GM12878 (cell line): ENCODE results near the gene SRD5A2. TPM values are rescaled to one million over a fixed set of nuclear protein-coding genes. Genes with fewer than 3 reads are reported as not detected.

Experiments
- ATAC-seq: fragments of 200-7000 bp; cut with Tn5 transposase; 3 replicates; pipeline ENCODE4 v1.9.1; 2020; ENCODE audit warnings: mild to moderate bottlenecking, moderate library complexity
- BruUV-seq: library from RNA; stranded (reverse); fragments of 400-500 nt; replicated peaks from 2 replicates; lab custom pipeline; 2021; lab: Mats Ljungman, UMichigan
- CTCF ChIA-PET: fragments of 300-600 bp; sonication (Branson Sonifier 250); formaldehyde crosslinking; extraction: SDS; loops from one replicate; lab custom pipeline; 2021; ENCODE audit warnings: inconsistent platforms; lab: Yijun Ruan, JAX
- POLR2A ChIA-PET: fragments of 350-600 bp; formaldehyde crosslinking; extraction: SDS; loops from one replicate; lab custom pipeline; 2021; ENCODE audit warnings: inconsistent platforms; lab: Charles Lee
- RAD21 ChIA-PET: fragments of 300-600 bp; sonication (Branson Sonifier 250); formaldehyde crosslinking; loops from one replicate; lab custom pipeline; 2023; ENCODE audit warnings: antibody characterized with exemption; ENCODE audit not compliant: unreplicated experiment; lab: Charles Lee
- SMC1A ChIA-PET: fragments of 300-600 bp; sonication (Branson Sonifier 250); formaldehyde crosslinking; loops from one replicate; lab custom pipeline; 2023; ENCODE audit not compliant: unreplicated experiment, uncharacterized antibody; lab: Charles Lee
- DNase-seq: peaks from one replicate; pipeline ENCODE4 v3.0.0-alpha.2; 2011; ENCODE audit warnings: low read depth, low spot score
- FAIRE-seq: peaks from 3 replicates; lab custom pipeline; 2011; peaks lifted over from hg19 to GRCh38; lab: Jason Lieb, UNC
- H2AFZ ChIP-seq: 2 replicates; pipeline ENCODE4 v1.6.0; 2011; ENCODE audit warnings: low read depth, low read length, control low read depth; ENCODE audit not compliant: control insufficient read depth
- H3K27ac ChIP-seq: 2 replicates; pipeline ENCODE4 v1.5.1; 2011; ENCODE audit warnings: control low read depth; ENCODE audit not compliant: control insufficient read depth, insufficient read depth
- H3K27me3 ChIP-seq, 2 experiments: replicated peaks in 1 of 2; 2 replicates each; pipeline versions ENCODE4 v1.6.0 to v1.6.1; 2011; ENCODE audit warnings: low read length in 1 of 2; ENCODE audit not compliant: control insufficient read depth in 2 of 2, insufficient read depth in 2 of 2
- H3K36me3 ChIP-seq, 2 experiments: 2 replicates each; pipeline ENCODE4 v1.5.1; 2011; ENCODE audit warnings: low read length in 1 of 2; ENCODE audit not compliant: control insufficient read depth in 2 of 2, insufficient read depth in 2 of 2
- H3K4me1 ChIP-seq: 2 replicates; pipeline ENCODE4 v1.6.1; 2011; ENCODE audit warnings: mild to moderate bottlenecking, low read length, moderate library complexity, mixed read lengths; ENCODE audit not compliant: control insufficient read depth, insufficient read depth
- H3K4me2 ChIP-seq: 2 replicates; pipeline ENCODE4 v1.6.0; 2011; ENCODE audit warnings: control low read depth; ENCODE audit not compliant: control insufficient read depth, insufficient read depth
- H3K4me3 ChIP-seq: fragments of 200-600 bp; sonication (generic); 2 replicates; pipeline ENCODE4 v1.5.1; 2016
- H3K79me2 ChIP-seq: 2 replicates; pipeline ENCODE4 v1.6.0; 2011; ENCODE audit warnings: low read length; ENCODE audit not compliant: control insufficient read depth, insufficient read depth
- H3K9ac ChIP-seq: 2 replicates; pipeline ENCODE4 v1.8.0; 2011; ENCODE audit warnings: low read length, control low read depth, mixed read lengths; ENCODE audit not compliant: control insufficient read depth, insufficient read depth
- H3K9me3 ChIP-seq: replicated peaks from 3 replicates; pipeline ENCODE4 v1.5.1; 2011; ENCODE audit warnings: mild to moderate bottlenecking, low read length; ENCODE audit not compliant: control insufficient read depth, insufficient read depth
- H4K20me1 ChIP-seq: 2 replicates; pipeline ENCODE4 v1.6.0; 2011; ENCODE audit not compliant: control insufficient read depth, insufficient read depth
- ESRRA ChIP-seq: IDR thresholded peaks from 2 replicates; pipeline ENCODE4 v1.6.1; 2012; ENCODE audit warnings: mild to moderate bottlenecking, low read length, improper control_type of control experiment
- IRF5 ChIP-seq: fragments of 450-650 bp; IDR thresholded peaks from 2 replicates; pipeline ENCODE4 v1.6.1; 2017; ENCODE audit warnings: borderline replicate concordance
- JUNB ChIP-seq: IDR thresholded peaks from 2 replicates; pipeline ENCODE4 v1.6.1; 2016; ENCODE audit warnings: antibody characterized with exemption, mild to moderate bottlenecking
- NR2C1 ChIP-seq: fragments of 450-650 bp; IDR thresholded peaks from 2 replicates; pipeline ENCODE4 v1.6.1; 2017; ENCODE audit warnings: antibody characterized with exemption, mild to moderate bottlenecking, moderate library complexity
- RFX5 ChIP-seq: IDR thresholded peaks from 2 replicates; pipeline ENCODE4 v1.6.1; 2011; ENCODE audit warnings: low read depth, low read length, improper control_type of control experiment
- SREBF2 ChIP-seq: IDR thresholded peaks from 2 replicates; pipeline ENCODE4 v1.6.1; 2012; ENCODE audit warnings: mild to moderate bottlenecking, low read length
- SUZ12 ChIP-seq: fragments of 200-600 bp; sonication (generic); IDR thresholded peaks from one replicate; pipeline ENCODE4 v1.6.1; 2018; ENCODE audit warnings: antibody characterized with exemption, mild to moderate bottlenecking; ENCODE audit not compliant: unreplicated experiment
- ZNF207 ChIP-seq: fragments of 450-650 bp; IDR thresholded peaks from 2 replicates; pipeline ENCODE4 v1.6.1; 2014; ENCODE audit warnings: antibody characterized with exemption, mild to moderate bottlenecking, borderline replicate concordance
- ZNF217 ChIP-seq: fragments of 450-650 bp; IDR thresholded peaks from 2 replicates; pipeline ENCODE4 v1.6.1; 2017; ENCODE audit warnings: antibody characterized with exemption, mild to moderate bottlenecking
- ZNF384 ChIP-seq: IDR thresholded peaks from 2 replicates; pipeline ENCODE4 v1.6.1; 2012; ENCODE audit warnings: low read depth, mild to moderate bottlenecking, low read length, improper control_type of control experiment, borderline replicate concordance
- WGBS: methylation state at CpG from one replicate; pipeline ENCODE4 v1.1.6; 2016; ENCODE audit warnings: low lambda C conversion rate; ENCODE audit not compliant: insufficient replicate concordance, insufficient coverage; ENCODE audit errors: missing lambda C conversion rate; 5-methylcytosine and 5-hydroxymethylcytosine counted together
- in situ Hi-C: fragments of 300-500 bp; cut with MboI; formaldehyde crosslinking; loops from 9 replicates; pipeline ENCODE4 v1.14.3; 2018; ENCODE audit warnings: mixed read lengths
- intact Hi-C: fragments of 100-400 bp; cut with micrococcal nuclease; formaldehyde crosslinking; loops from one replicate; pipeline ENCODE4 v1.14.2; 2022; ENCODE audit not compliant: unreplicated experiment
- polyA plus RNA-seq, 11 experiments: library from polyadenylated mRNA; depleted of rRNA in 4 of 11; unstranded in 6 of 11; stranded (reverse) in 5 of 11; fragments of >200 nt; fragmentation: Nextera tagmentation in 4 of 11; fragmentation: Illumina TruSeq in 1 of 11; extraction: Ambion mirVana in 4 of 11; extraction: Trizol in 1 of 11; gene quantifications; 1 replicate in 1 of 11; 2 replicates in 10 of 11; pipeline versions ENCODE4 v1.2.1 to v1.2.3, GENCODE V29; 2011 to 2016; ENCODE audit warnings: inconsistent platforms in 2 of 11, missing spikeins in 2 of 11, low read depth in 1 of 11
- total RNA-seq, 4 experiments: library from RNA; depleted of rRNA in 3 of 4; stranded (reverse); fragments of >200 nt in 3 of 4; fragmentation: Illumina TruSeq in 1 of 4; extraction: Trizol in 1 of 4; gene quantifications; 2 replicates each; pipeline versions ENCODE4 v1.2.1 to v1.2.3, GENCODE V29; 2013 to 2021

Gene SRD5A2
- total and polyA plus RNA-seq, 10 of the 15 experiments (the other 5 are each of a cell fraction or from before 2014, with no cell fraction given), result 0.01 TPM; not detected in 7

GRCh38 chr2:31505111-31505510 is 75.6 kb downstream of the SRD5A2 start:
- FAIRE-seq (no peak), ATAC-seq (no peak), DNase-seq (no peak)
- ChIA-PET SMC1A (no interaction called here), POLR2A (no interaction called here), CTCF (no interaction called here), RAD21 (no interaction called here)
- in situ Hi-C loops, result no loop called here
- Histone ChIP-seq H3K9me3 (no peaks in the 10 kb centered on the region), H3K36me3 (no peaks in the 10 kb centered on the region), H3K9ac (no peak overlapping the region), H3K79me2 (no peaks in the 10 kb centered on the region), H3K4me3 (no peak overlapping the region), H3K4me1 (no peaks in the 10 kb centered on the region), H4K20me1 (no peaks in the 10 kb centered on the region), H3K4me2 (no peak overlapping the region), H3K27ac (no peak overlapping the region), H2AFZ (no peak overlapping the region), H3K27me3 (no peaks in the 10 kb centered on the region)
- BruUV-seq, result no TSS peak
- no peak for TF ChIP-seq ZNF217
- no peak for TF ChIP-seq ESRRA
- TF ChIP-seq SUZ12, result no peak
- no peak for TF ChIP-seq RFX5
- no peak for TF ChIP-seq SREBF2
- TF ChIP-seq JUNB, result no peak
- no peak for TF ChIP-seq NR2C1
- no peak for TF ChIP-seq ZNF384
- TF ChIP-seq IRF5, result no peak
- no peak for TF ChIP-seq ZNF207
- intact Hi-C loops, result no loop called here
- WGBS, result 13% methylated on average over 2 of the region's 2 CpGs
